ENCODE measurements around the gene PRDX3. TPM values are rescaled to one million over a fixed set of nuclear protein-coding genes. Genes with fewer than 3 reads are reported as not detected.

PRDX3 gene
- total RNA-seq: 100 to 1,000 TPM; 215 to 216 TPM

DNA sequence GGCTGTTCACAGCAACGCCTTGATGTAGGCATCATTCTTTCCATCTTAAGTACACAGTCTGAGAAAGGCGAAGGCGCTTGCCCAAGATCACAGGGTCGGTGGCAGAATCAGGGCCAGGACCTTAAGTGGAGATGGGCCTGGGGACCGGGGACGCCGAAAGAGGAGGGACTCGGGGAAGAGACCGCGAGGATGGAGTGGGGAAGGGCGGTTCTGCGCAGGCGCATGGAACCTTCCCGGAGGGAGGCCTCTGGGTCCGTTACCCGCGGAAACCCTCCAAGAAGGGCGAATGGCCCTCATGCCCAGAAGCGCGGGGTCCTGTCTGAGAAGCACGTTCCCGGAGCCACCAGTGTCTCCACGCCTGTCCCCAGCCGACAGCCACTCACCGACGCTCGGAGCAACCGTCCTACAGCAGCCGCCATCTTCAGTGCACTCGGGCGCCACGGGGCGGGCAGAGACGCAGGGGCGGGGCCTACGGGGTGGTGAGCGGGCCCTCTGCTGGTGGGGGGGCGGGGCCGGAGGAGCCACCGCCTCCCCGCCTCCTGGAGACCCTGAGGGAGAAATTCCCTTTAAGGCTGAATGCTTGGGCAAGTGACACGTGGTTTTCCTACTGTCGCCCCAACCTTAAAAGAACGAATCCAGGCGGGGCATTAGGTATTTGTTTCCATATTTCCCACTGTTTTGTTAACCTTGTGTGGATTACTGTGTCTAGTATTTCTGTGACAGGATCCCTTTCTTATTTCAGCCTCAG is at the start of gene PRDX3:
PRDX3 (minus strand) TSS at position 441 of the 748 bp plus-strand sequence; CDS start at position 419, 22 bp downstream.
- H3K27me3 Mint-ChIP-seq (ENCODE audit: low read depth): no peaks in the 10 kb centered on the region
- no peaks in the 10 kb centered on the region for H3K9me3 Mint-ChIP-seq
- intact Hi-C loops (cut with micrococcal nuclease): loop anchor here (1.0 to 5.0 kb wide), 9 partner anchors 13 to 441 kb away; partner anchors contain the start of genes EIF3A and SFXN4
- H3K4me3 Mint-ChIP-seq: peak within 1 kb of the TSS; percentile 93
- H3K27ac Mint-ChIP-seq: peak within 1 kb of the TSS; percentile 95
- H3K36me3 Mint-ChIP-seq (ENCODE audit: low read depth): peaks cover 15% of the 10 kb centered on the region
- CTCF ChIA-PET: interaction anchor here (0.9 kb wide), 1 partner anchor 28 kb away, joined by 4 read pairs; the partner anchor contains the start of gene GRK5
- DNase-seq: peak; percentile 96
- H3K4me1 Mint-ChIP-seq (ENCODE audit: low read depth): peaks cover 42% of the 10 kb centered on the region

- Mint-ChIP-seq H3K27me3 (ENCODE audit: low read depth) (no peaks in the 10 kb centered on the region), H3K9me3 (peaks cover 16% of the 10 kb centered on the region), H3K36me3 (ENCODE audit: low read depth) (peaks cover 16% of the 10 kb centered on the region), H3K4me3 (no peak overlapping the region), H3K4me1 (ENCODE audit: low read depth) (peaks cover 27% of the 10 kb centered on the region), H3K27ac (no peak overlapping the region)
- CTCF ChIA-PET: interaction anchor here (1.4 kb wide), 1 partner anchor 28 kb away, joined by 5 read pairs; no protein-coding TSS in a partner anchor
- intact Hi-C loops (cut with micrococcal nuclease): no loop called here
- no peak for DNase-seq
Observed at GRCh38 chr10:119227825-119228224, 49.2 kb upstream of the PRDX3 start.

GRCh38 chr10:119225083-119225658 is 46.6 kb upstream of the PRDX3 start:
- peaks cover 26% of the 10 kb centered on the region for H3K4me1 Mint-ChIP-seq (ENCODE audit: low read depth)
- H3K9me3 Mint-ChIP-seq: no peaks in the 10 kb centered on the region
- DNase-seq: no peak
- H3K4me3 Mint-ChIP-seq: no peak overlapping the region
- H3K27ac Mint-ChIP-seq: no peak overlapping the region
- CTCF ChIA-PET: interaction anchor here (1.0 kb wide), 1 partner anchor 13 kb away, joined by 3 read pairs; no protein-coding TSS in a partner anchor
- intact Hi-C loops (cut with micrococcal nuclease): no loop called here
- H3K27me3 Mint-ChIP-seq (ENCODE audit: low read depth): no peaks in the 10 kb centered on the region
- H3K36me3 Mint-ChIP-seq (ENCODE audit: low read depth): peaks cover 2% of the 10 kb centered on the region

GRCh38 chr10:119222966-119223386 is 44.4 kb upstream of the PRDX3 start:
- Mint-ChIP-seq H3K9me3 (no peaks in the 10 kb centered on the region), H3K4me1 (ENCODE audit: low read depth) (peaks cover 22% of the 10 kb centered on the region), H3K36me3 (ENCODE audit: low read depth) (no peaks in the 10 kb centered on the region), H3K27me3 (ENCODE audit: low read depth) (no peaks in the 10 kb centered on the region), H3K27ac (no peak overlapping the region), H3K4me3 (no peak overlapping the region)
- no peak for DNase-seq
- intact Hi-C loops (cut with micrococcal nuclease): no loop called here
- CTCF ChIA-PET: interaction anchor here (0.8 to 1.1 kb wide), 2 partner anchors 11 to 76 kb away, joined by 3 read pairs; no protein-coding TSS in a partner anchor

GRCh38 chr10:119222537-119222936 is 43.9 kb upstream of the PRDX3 start:
- intact Hi-C loops (cut with micrococcal nuclease): no loop called here
- Mint-ChIP-seq H3K9me3 (no peaks in the 10 kb centered on the region), H3K36me3 (ENCODE audit: low read depth) (no peaks in the 10 kb centered on the region), H3K27ac (no peak overlapping the region), H3K27me3 (ENCODE audit: low read depth) (no peaks in the 10 kb centered on the region), H3K4me1 (ENCODE audit: low read depth) (peaks cover 22% of the 10 kb centered on the region), H3K4me3 (no peak overlapping the region)
- CTCF ChIA-PET: interaction anchor here (0.8 to 2.3 kb wide), 3 partner anchors 11 to 77 kb away, joined by 3 to 11 read pairs (median 3); no protein-coding TSS in a partner anchor
- DNase-seq: no peak

- Mint-ChIP-seq H3K4me3 (no peak overlapping the region), H3K9me3 (no peaks in the 10 kb centered on the region), H3K4me1 (ENCODE audit: low read depth) (peaks cover 25% of the 10 kb centered on the region), H3K27ac (peak overlapping the region; percentile 72), H3K27me3 (ENCODE audit: low read depth) (no peaks in the 10 kb centered on the region), H3K36me3 (ENCODE audit: low read depth) (no peaks in the 10 kb centered on the region)
- intact Hi-C loops (cut with micrococcal nuclease): loop anchor here (1.0 to 2.0 kb wide), 3 partner anchors 12 to 29 kb away; no protein-coding TSS in a partner anchor
- CTCF ChIA-PET: interaction anchor here (2.3 kb wide), 1 partner anchor 12 kb away, joined by 11 read pairs; no protein-coding TSS in a partner anchor
- DNase-seq: peak; percentile 34
Observed at GRCh38 chr10:119221666-119222065, 43.1 kb upstream of the PRDX3 start.

DNA sequence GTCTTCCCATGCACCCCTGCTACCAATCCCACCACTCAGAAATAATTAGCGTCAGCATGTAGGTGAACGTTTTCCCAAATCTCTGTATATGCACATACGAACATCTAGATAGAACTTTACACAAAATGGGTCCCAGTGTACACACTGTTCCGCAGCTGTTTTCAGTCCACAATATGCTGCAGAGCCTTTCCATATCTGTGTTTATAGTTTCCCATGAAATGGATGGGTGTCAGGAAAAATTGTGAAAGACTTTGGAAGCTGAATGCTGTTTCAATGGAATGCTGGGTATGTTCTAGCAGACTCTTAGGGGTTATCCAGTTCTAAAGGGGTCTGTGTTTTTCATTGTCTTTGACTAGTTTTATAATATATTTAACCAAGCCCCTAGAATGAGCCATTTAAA is 42.6 kb upstream of the PRDX3 start:
- intact Hi-C loops (cut with micrococcal nuclease): loop anchor here (1.0 to 2.0 kb wide), 3 partner anchors 12 to 30 kb away; no protein-coding TSS in a partner anchor
- Mint-ChIP-seq H3K27me3 (ENCODE audit: low read depth) (no peaks in the 10 kb centered on the region), H3K9me3 (no peaks in the 10 kb centered on the region), H3K27ac (no peak overlapping the region), H3K4me3 (no peak overlapping the region), H3K36me3 (ENCODE audit: low read depth) (no peaks in the 10 kb centered on the region), H3K4me1 (ENCODE audit: low read depth) (peaks cover 25% of the 10 kb centered on the region)
- DNase-seq: no peak
- CTCF ChIA-PET: interaction anchor here (2.3 kb wide), 1 partner anchor 12 kb away, joined by 11 read pairs; no protein-coding TSS in a partner anchor

- Mint-ChIP-seq H3K36me3 (ENCODE audit: low read depth) (peaks cover 2% of the 10 kb centered on the region), H3K4me3 (no peak overlapping the region), H3K4me1 (ENCODE audit: low read depth) (peaks cover 22% of the 10 kb centered on the region), H3K27me3 (ENCODE audit: low read depth) (no peaks in the 10 kb centered on the region), H3K27ac (no peak overlapping the region), H3K9me3 (no peaks in the 10 kb centered on the region)
- DNase-seq: no peak
- CTCF ChIA-PET: no interaction called here
- intact Hi-C loops (cut with micrococcal nuclease): loop anchor here (2.0 kb wide), 1 partner anchor 31 kb away; no protein-coding TSS in a partner anchor
Observed at GRCh38 chr10:119219871-119220270, 41.3 kb upstream of the PRDX3 start.

DNA sequence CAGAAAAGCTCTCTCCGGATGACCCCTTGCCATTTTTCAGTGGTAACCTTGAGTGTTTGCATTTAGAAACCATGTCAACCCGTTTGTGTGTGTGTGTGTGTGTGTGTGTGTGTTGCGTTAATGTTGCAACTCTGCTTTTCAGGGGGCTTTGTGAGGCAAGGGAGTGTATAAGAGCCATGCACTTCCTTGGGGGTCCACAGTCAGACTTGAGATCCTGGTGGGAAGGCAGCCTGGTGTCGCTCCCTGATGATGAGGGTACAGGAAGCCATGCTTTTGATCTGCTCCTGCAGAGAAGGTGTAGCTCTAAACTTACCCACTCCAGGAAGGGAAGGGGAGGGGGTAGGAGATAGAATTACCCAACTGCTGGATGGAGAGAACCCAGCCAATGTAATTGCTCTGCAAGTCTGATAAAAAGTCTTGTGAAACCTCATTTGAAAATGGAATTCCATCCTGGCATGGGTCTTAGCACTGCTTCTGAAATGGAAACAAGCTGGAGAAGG is 39.4 kb upstream of the PRDX3 start:
- no peaks in the 10 kb centered on the region for H3K27me3 Mint-ChIP-seq (ENCODE audit: low read depth)
- intact Hi-C loops (cut with micrococcal nuclease): no loop called here
- no peak overlapping the region for H3K27ac Mint-ChIP-seq
- no peaks in the 10 kb centered on the region for H3K9me3 Mint-ChIP-seq
- H3K36me3 Mint-ChIP-seq (ENCODE audit: low read depth): peaks cover 4% of the 10 kb centered on the region
- no peak for DNase-seq
- peaks cover 34% of the 10 kb centered on the region for H3K4me1 Mint-ChIP-seq (ENCODE audit: low read depth)
- CTCF ChIA-PET: interaction anchor here (1.1 kb wide), 1 partner anchor 9 kb away, joined by 3 read pairs; no protein-coding TSS in a partner anchor
- H3K4me3 Mint-ChIP-seq: no peak overlapping the region

DNA sequence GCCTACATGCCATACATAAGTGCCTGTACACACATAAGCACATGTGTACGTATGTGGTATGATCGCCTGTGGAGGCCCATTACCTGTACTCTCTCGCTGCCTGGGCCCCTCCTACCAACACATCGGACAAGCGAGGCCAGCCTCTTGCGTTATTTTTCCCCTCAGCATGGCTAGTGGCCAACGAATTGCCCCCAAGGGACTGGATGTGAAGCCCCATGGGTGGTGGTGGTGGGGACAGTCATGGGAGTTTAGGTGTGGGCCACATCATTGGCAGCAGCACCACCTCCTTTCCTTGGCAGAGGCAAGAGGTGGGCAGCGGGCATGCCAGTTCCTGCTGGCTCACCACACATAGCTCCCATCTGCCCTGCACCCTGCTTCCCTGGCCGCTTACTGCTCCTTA is 38.8 kb upstream of the PRDX3 start:
- Mint-ChIP-seq H3K27ac (no peak overlapping the region), H3K9me3 (no peaks in the 10 kb centered on the region), H3K4me1 (ENCODE audit: low read depth) (peaks cover 37% of the 10 kb centered on the region), H3K36me3 (ENCODE audit: low read depth) (peaks cover 8% of the 10 kb centered on the region), H3K4me3 (no peak overlapping the region), H3K27me3 (ENCODE audit: low read depth) (no peaks in the 10 kb centered on the region)
- intact Hi-C loops (cut with micrococcal nuclease): no loop called here
- no peak for DNase-seq
- CTCF ChIA-PET: interaction anchor here (1.1 kb wide), 1 partner anchor 8 kb away, joined by 3 read pairs; no protein-coding TSS in a partner anchor

GRCh38 chr10:119216127-119216526 is 37.5 kb upstream of the PRDX3 start:
- CTCF ChIA-PET: no interaction called here
- Mint-ChIP-seq H3K27me3 (ENCODE audit: low read depth) (no peaks in the 10 kb centered on the region), H3K36me3 (ENCODE audit: low read depth) (peaks cover 8% of the 10 kb centered on the region), H3K9me3 (no peaks in the 10 kb centered on the region), H3K27ac (no peak overlapping the region), H3K4me3 (no peak overlapping the region), H3K4me1 (ENCODE audit: low read depth) (peaks cover 38% of the 10 kb centered on the region)
- intact Hi-C loops (cut with micrococcal nuclease): no loop called here
- no peak for DNase-seq

DNA sequence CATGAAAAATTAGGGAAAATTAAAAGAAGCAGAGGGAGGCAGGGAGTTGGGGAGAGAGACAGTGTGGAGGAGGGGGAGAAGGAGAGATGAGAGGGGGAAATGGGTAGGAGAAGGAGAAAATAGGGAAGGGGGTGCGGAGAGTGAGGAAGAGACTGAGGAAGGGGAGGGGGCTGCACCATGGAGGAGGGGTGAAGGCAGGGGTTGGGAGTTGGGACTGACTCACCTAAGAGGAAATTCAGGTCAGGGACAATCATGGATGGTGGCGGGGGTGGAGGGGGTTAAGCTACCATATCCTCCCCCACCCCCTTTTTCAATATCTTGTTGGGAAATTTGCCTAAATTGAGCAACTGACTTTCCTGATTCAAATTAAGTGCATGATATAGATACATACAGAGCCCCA is 36.8 kb upstream of the PRDX3 start:
- Mint-ChIP-seq H3K9me3 (no peaks in the 10 kb centered on the region), H3K4me1 (ENCODE audit: low read depth) (peaks cover 42% of the 10 kb centered on the region), H3K4me3 (no peak overlapping the region), H3K27me3 (ENCODE audit: low read depth) (no peaks in the 10 kb centered on the region), H3K27ac (peak overlapping the region; percentile 5), H3K36me3 (ENCODE audit: low read depth) (peaks cover 8% of the 10 kb centered on the region)
- no peak for DNase-seq
- intact Hi-C loops (cut with micrococcal nuclease): no loop called here
- CTCF ChIA-PET: no interaction called here
